Activated T-cell treated with anti-CD3 and anti-CD28 coated beads, Interleukin-2, amount 50 U/mL, for 1 hour (primary cell): Measurements from ENCODE around the gene PSRC1.
A peak's percentile ranks its signal among the peaks of the same experiment; 100 is the strongest.
"Not testable (repeated sequence)": the region's sequence is repeated elsewhere in the genome, so short reads cannot be mapped to it uniquely, and the experiment has no call there.

Experiments
- DNase-seq: peaks from one replicate; pipeline ENCODE4 v3.0.0-alpha.2; 2020

Gene PSRC1

GRCh38 chr1:109295712-109296415 is 12.9 kb upstream of the PSRC1 start:
- no peak for DNase-seq

DNA sequence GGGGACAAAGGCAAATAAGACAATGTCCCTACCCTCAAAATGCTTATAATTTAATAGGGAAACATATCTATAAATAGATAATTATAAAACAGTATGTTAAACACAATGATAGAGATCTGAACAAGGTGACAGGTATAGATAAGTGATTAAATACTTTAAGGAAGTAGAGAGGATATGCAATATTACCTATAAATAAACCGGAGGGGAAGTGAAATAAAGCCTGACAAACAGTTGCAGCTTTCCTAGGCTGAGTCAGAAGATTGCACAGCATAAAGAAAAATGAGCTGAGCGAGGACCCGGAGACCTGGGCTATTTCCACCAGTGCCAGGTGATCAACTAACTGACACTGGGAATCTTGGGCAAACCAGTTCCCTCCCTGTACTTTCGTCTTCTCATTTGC is 11.5 kb upstream of the PSRC1 start:
- no peak for DNase-seq

GRCh38 chr1:109293026-109293425 is 10.1 kb upstream of the PSRC1 start:
- DNase-seq = no peak

GRCh38 chr1:109292364-109292763 is 9.4 kb upstream of the PSRC1 start:
- DNase-seq = no peak

GRCh38 chr1:109290998-109291397 is 8.1 kb upstream of the PSRC1 start:
- DNase-seq = no peak

- no peak for DNase-seq
Measured at GRCh38 chr1:109290137-109290536, 7.2 kb upstream of the PSRC1 start.

DNA sequence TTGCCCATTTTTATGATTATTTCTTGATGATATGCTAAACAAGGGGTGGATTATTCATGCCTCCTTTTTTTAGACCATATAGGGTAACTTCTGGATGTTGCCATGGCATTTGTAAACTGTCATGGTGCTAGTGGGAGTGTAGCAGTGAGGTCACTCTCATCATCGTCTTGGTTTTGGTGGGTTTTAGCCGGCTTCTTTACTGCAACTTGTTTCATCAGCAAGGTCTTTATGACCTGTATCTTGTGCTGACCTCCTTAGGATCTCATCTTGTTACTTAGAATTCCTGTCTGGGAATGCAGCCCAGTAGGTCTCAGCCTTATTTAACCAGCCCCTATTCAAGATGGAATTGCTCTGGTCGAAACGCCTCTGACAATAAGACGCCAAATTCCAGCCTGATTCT is 3.8 kb upstream of the PSRC1 start:
- DNase-seq = not testable (repeated sequence)

DNA sequence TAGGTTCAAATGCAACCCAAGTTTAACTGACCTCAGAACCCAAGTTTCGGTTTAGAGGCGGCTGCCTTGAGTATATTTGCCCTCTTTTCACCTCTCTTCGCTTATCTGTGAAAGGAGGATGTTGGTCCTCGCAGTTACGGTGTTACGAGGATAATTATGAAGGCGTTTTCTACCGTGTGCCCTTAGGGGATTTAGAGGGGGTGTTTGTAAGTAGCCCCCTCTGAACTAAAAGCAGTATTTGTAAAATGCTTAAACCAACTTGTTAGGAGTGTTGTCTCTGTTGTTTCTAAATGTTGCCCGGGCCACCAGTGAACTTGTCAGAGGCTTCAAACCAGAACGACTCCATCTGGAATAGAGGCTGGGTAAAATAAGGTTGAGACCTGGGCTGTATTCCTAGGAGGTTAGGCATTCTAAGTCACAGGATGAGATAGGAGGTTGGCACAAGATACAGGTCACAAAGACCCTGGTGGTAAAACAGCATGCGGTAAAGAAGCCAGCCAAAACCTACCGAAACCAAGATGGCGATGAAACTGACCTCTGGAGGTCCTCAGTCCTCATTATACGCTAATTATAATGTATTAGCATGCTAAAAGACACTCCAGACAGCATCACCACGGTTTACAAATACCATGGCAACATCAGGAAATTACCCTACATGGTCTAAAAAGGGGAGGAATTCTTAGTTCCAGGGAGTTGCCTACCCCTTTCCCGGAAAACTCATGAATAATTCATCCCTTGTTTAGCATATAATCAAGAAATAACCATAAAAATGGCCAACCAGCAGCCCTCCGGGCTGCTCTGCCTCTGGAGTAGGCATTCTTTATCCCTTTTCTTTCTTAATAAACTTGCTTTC is 1.0 kb upstream of the PSRC1 start:
- no peak for DNase-seq

- no peak for DNase-seq
Measured at GRCh38 chr1:109282497-109282951, 421 bp downstream of the PSRC1 start.

- no peak for DNase-seq
Measured at GRCh38 chr1:109281680-109282496, 1.1 kb downstream of the PSRC1 start.

DNA sequence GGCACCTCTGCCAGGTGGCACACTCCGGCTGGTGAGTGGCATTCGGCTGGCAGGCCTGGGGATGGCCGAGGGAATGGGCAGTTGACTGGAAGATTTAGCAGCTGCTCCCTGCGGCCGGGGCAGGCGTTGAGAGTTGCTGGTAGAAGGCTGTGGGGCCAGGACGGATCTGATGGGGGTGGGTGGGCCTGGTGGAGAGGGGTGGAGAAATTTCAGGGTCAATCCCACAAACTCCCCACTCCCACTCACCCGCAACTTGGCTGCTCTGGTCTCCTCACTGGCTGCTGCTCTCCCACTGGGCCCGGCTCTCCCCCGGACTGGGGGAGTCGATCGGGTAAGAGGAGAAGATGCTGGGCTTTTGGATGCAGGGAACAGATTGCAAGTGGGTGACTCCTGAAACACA is 2.1 kb downstream of the PSRC1 start:
- no peak for DNase-seq

DNA sequence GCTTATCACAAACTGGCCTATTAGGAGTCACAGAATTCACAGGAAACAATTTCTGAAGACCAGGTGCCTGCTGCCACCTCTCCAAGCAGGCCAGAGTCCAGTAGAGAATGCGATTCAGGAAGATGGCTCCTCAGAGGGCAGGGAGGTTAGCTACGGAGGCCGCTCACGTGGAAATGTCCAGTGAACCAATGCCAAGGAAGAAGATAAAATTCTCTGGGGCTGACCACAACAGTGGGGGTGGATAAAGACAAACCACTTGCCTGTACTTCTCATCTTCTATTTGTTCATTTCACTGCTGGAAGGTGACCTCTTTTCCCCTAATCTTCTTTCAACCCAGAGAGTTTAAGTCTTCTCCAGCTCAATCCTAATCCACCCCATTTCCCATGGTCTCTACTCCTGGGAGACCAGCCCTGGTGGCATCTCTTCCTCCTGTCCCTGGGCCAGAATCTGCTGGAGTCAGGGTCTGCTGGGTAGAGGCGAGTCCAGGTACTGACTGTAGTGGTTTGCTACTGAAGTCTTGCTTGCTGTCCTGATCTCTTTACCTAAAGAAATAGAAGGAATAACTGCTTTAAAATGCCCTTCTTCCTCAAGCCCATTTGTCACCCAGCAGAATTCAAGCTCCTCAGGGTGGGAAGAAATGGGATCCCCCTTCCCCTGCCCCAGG is 3.2 kb downstream of the PSRC1 start:
- no peak for DNase-seq

- DNase-seq = peak; percentile 69
Measured at GRCh38 chr1:109277434-109278204, 5.3 kb downstream of the PSRC1 start.

GRCh38 chr1:109275706-109276345 is 7.1 kb downstream of the PSRC1 start:
- DNase-seq = no peak

- DNase-seq = no peak
Measured at GRCh38 chr1:109274533-109275476, 8.1 kb downstream of the PSRC1 start.

DNA sequence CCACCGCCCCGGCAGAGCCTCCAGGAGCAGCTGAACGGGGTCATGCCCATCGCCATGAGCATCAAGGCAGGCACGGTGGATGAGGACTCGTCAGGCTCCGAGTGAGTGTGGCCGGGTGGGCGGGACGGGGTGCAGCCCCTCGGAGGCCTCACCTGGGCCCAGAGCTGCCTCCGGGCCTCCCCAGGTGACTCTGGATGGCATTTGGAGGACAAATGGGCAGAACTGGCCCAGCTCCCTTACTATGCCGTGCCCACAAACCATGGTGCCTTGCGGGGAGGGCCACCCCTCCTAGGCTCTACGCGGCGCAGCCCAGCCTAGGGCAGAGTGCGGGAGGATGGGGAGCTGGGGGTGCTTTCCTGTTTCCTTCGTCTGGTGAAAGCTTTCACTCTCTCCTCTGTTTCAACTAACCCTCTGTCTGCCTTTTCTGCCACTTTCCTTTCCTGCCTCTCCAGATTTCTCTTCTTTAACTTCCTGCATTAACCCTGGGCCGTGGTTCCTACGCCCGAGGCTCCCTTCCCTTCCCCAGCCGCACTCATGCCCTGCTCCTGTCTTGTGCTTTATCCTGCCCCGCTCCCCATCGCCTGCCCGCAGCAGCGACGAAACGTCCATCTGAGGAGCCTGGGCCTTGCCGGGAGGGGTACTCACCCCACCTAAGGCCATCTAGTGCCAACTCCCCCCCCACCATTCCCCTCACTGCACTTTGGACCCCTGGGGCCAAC is 9.2 kb downstream of the PSRC1 start:
- DNase-seq = no peak

DNA sequence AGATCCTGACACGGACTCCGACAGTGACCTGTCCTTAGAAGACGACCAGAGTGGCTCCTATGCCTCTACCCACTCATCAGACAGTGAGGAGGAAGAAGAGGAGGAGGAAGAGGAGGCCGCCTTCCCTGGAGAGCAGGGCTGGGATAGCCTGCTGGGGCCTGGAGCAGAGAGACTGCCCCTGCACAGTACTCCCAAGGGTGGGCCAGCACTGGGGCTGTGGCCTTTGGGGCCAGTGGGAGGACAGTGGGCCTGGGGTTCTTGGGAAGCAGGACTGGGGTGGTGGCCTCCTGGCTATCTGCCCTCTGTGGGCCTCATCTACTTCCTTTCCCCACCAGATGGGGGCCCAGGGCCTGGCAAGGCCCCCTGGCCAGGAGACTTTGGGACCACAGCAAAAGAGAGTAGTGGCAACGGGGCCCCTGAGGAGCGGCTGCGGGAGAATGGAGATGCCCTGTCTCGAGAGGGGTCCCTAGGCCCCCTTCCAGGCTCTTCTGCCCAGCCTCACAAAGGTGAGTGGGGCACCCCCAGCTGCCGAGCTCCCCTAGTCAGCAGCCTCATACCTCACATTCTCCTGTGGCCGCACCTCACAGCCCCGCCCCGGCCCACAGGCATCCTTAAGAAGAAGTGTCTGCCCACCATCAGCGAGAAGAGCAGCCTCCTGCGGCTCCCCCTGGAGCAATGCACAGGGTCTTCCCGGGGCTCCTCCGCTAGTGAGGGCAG is 10.0 kb downstream of the PSRC1 start:
- no peak for DNase-seq

DNA sequence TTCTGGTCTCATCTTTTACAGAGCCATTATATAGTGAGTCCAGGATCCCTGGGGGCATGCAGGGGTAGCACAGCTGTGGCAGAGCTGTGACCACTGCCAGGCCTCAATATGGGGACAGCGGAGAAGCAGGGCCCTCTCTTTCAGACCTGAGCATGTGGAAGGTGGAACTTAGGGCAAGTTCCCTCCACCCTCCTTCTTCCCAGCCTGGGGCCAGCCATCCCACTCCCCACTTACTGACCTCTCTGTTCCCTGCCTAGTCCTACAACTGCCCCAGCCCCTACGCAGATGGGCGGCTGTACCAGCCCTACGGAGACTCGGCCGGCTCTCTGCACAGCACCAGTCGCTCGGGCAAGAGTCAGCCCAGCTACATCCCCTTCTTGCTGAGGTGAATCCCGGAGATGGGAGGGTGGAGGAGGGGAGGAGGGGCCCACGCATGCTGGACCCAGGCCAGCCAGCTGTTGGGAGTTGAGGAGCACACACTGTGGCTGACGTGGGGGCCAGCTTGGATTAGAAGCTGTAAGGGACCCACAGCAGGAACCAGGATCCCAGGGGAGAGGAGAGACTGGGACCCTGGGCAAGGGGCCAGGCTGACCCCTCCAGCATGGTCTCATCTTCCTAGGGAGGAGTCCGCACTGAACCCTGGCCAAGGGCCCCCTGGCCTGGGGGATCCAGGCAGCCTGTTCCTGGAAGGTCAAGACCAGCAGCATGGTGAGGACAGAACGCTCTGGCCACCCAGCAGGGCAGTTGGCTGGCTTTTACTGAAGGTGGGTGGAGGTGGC is 10.7 kb downstream of the PSRC1 start:
- DNase-seq = no peak
